ENCODE results near the gene ZDHHC19. TPM values are rescaled to one million over a fixed set of nuclear protein-coding genes. Genes with fewer than 3 reads are reported as not detected.

The ZDHHC19 gene
- total RNA-seq, 2 donors from 2014 or later: not detected

DNA sequence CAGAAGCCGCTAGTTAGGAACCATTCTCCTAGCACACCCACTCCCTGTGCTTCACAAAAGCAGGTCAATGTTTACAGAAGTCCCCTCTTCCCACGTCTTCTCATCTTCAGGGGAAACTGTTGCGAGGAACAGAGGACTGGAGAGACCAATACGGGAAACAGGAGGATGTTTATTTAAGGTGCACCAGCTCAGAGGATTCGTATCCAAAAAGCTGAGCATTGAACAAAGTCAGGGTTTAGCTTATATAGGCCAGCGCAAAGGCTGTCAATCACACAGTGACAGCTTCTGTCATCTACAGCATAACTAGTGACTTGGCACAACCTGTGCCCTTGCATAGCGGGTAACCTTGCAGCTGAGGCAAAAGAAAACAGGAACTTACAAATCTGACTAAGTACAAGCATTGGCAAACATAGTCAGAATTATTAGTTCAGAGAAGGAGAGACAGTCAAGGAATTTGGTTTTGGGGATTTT, 61.3 kb downstream of the ZDHHC19 start:
- no peak overlapping the region for H3K27ac ChIP-seq
- no peaks in the 10 kb centered on the region for H3K9me3 ChIP-seq
- TF ChIP-seq, protein P1, sequence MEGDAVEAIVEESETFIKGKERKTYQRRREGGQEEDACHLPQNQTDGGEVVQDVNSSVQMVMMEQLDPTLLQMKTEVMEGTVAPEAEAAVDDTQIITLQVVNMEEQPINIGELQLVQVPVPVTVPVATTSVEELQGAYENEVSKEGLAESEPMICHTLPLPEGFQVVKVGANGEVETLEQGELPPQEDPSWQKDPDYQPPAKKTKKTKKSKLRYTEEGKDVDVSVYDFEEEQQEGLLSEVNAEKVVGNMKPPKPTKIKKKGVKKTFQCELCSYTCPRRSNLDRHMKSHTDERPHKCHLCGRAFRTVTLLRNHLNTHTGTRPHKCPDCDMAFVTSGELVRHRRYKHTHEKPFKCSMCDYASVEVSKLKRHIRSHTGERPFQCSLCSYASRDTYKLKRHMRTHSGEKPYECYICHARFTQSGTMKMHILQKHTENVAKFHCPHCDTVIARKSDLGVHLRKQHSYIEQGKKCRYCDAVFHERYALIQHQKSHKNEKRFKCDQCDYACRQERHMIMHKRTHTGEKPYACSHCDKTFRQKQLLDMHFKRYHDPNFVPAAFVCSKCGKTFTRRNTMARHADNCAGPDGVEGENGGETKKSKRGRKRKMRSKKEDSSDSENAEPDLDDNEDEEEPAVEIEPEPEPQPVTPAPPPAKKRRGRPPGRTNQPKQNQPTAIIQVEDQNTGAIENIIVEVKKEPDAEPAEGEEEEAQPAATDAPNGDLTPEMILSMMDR (IDR thresholded peaks at IDR 0.05): no peak
- no peak for TF ChIP-seq POLR2A (IDR thresholded peaks at IDR 0.05)
- no peak overlapping the region for H3K4me3 ChIP-seq
- no peaks in the 10 kb centered on the region for H3K4me1 ChIP-seq
- ATAC-seq (no peak), DNase-seq (no peak)
- H3K36me3 ChIP-seq (replicated peaks in 1 of 2; ENCODE audit: insufficient read depth in 1 of 2, low read depth in 2 of 2): no peaks in the 10 kb centered on the region
- WGBS, 2 donors: 85 to 92% methylated on average over 7 of the region's 7 CpGs
- intact Hi-C loops (cut with DNase I): no loop called here
- no peaks in the 10 kb centered on the region for H3K27me3 ChIP-seq

DNA sequence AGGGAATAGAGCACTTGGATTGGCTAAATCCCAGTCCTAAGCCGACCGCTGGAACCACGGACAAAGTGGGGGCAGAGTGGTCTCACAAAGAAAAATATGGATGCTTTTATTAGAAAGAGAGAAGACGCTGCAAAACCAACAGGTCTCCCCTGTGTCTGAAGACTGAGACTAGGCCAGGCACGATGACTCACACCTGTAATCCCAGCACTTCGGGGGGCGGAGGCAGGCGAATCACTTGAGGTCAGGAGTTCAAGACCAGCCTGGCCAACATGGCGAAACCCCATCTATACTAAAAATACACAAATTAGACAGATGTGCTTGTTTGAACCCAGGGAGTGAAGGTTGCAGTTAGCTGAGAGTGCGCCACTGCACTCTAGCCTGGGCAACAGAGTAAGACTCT, 61.8 kb downstream of the ZDHHC19 start:
- no peaks in the 10 kb centered on the region for H3K4me1 ChIP-seq
- 72 to 87% methylated on average over 10 of the region's 10 CpGs for WGBS, 2 donors
- TF ChIP-seq, protein P1 (IDR thresholded peaks at IDR 0.05): no peak
- no peak for TF ChIP-seq POLR2A (IDR thresholded peaks at IDR 0.05)
- ATAC-seq (no peak), DNase-seq (no peak)
- H3K9me3 ChIP-seq: no peaks in the 10 kb centered on the region
- H3K36me3 ChIP-seq (replicated peaks in 1 of 2; ENCODE audit: insufficient read depth in 1 of 2, low read depth in 2 of 2): no peaks in the 10 kb centered on the region
- intact Hi-C loops (cut with DNase I): no loop called here
- no peaks in the 10 kb centered on the region for H3K27me3 ChIP-seq
- no peak overlapping the region for H3K27ac ChIP-seq
- no peak overlapping the region for H3K4me3 ChIP-seq

Small RNA genes lying within 50 kb of the gene (small RNA-seq; reads per million reads assigned to genes)
- not detected for gene RF00019

Other genes starting within 250 kb of the ZDHHC19 start
- gene TFRC, start 129.3 kb downstream of the ZDHHC19 start, total RNA-seq: 10 to 100 TPM; 23.6 to 51.7 TPM
- gene SLC51A, start 5.1 kb upstream of the ZDHHC19 start, total RNA-seq: under 1 TPM in 1 of 2 donors, not detected in 1; 0.26 TPM
- gene PCYT1A, start 76.3 kb upstream of the ZDHHC19 start, total RNA-seq: 10 to 100 TPM; 30.9 to 47.8 TPM
- gene DYNLT2B, start 106.8 kb upstream of the ZDHHC19 start, total RNA-seq: 1 to 10 TPM; 5.6 to 8.3 TPM
- gene TM4SF19, start 127.0 kb upstream of the ZDHHC19 start, total RNA-seq: not detected
- 10 to 100 TPM in 1 of 2 donors, 1 to 10 TPM in 1; 8.6 to 11.2 TPM for gene UBXN7, start 221.0 kb upstream of the ZDHHC19 start, total RNA-seq

Measured in body of pancreas (tissue), 4 donors.